Stimulated activated CD8-positive, alpha-beta memory T cell treated with anti-CD3 and anti-CD28 coated beads, Interleukin-12 subunit alpha, Interleukin-12 subunit beta, amount 100 ng/mL, for 24 hours (primary cell): ENCODE measurements around the gene NEK6.

Experiments used
- DNase-seq: peaks from one replicate; pipeline ENCODE4 v3.0.0-alpha.2; 2020; ENCODE audit errors: extremely low read depth

NEK6 gene

DNA sequence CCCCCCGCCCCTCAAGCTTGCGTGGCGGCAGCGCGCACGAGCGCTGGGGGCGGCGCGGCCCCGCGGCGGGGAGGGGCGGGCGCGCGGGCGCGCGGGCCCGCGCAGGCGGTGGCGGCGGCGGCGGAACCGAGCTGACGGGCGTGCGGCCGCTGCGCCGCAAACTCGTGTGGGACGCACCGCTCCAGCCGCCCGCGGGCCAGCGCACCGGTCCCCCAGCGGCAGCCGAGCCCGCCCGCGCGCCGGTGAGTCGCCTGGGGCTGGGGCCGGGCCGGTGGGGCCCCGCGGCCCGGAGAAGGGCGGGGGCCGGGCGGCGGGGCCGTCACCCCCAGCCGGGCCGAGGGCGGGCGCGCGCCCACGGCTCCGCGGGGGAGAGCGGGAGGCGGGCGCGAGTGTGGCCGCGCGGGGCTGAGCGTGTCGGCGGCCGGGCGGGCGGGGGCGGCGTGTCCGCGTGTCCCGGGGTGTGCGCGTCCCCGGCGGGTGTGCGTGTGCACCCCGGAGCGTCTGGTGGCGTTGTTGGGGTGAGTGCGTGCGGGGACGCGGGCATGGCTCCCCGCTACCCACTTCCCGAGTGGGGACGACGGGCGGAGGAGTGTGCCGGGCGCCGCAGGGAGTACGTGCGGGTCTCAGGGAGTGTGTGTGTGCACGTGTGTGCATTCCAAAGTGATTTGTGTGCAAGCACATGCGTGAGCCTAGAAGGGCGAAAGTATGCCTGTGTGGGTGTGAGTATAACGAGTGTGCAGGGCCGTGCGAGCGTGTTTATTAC lies at the start of gene NEK6:
Gene NEK6, plus strand, starts transcription at position 106 of the 763 bp plus-strand sequence. CDS start 44,016 bp downstream, outside the sequence.
- DNase-seq: no peak

DNA sequence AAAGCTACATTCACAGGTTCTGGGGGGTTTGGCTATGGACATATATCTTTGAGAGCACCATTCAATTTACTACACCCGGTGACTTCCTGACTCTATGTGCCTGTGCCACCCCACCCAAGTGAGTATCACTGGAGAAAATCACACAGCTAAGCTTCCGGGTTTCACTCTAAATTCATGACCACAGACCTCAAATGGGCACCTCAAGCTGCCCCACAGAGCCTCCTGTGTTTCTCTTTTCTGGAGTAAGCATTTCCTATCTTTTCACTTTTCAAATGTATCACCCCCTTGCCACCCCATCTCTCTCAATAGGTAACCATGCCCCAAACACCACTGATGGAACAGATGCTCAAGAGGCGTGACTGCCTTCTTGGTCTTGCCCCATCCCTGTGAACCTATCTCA lies 49.2 kb upstream of the NEK6 start:
- no peak for DNase-seq

DNA sequence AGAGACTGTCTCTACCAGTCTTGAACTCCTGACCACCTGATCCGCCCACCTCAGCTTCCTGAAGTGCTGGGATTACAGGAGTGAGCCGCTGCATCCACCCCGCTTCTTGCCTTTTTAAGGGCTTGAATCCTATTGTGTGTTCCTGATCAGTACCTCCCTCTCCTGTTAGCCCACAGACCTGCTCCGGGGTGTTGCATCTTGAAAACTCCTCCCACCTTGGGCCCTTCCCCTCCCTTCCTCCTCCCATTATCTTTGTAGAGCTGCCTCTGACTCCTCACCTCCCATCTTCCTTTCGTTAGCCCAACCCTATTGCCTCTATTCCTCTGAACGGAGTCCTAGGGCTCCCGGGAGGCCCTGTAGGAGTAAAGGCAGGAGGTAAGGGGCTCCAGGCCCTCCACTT lies 48.5 kb upstream of the NEK6 start:
- no peak for DNase-seq

DNA sequence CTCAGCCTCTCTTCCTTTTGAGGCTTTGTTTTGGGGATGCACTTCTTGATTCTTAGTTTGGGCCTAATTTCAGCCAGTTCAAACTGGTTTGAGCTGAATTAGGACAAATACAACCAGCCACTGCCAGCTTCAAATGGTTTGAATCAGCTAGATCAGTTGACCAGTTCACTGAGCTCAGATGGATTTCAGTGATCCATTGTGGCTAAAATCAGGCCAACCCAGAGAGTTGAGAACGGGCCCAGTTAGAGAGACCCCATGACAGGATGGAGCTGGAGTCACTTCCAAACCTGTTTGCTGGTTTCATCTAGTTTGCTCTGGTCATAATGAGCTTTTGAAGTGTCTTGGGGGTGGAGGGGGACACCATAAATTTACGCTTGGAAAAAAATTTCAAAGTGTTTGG lies 48.0 kb upstream of the NEK6 start:
- no peak for DNase-seq

DNA sequence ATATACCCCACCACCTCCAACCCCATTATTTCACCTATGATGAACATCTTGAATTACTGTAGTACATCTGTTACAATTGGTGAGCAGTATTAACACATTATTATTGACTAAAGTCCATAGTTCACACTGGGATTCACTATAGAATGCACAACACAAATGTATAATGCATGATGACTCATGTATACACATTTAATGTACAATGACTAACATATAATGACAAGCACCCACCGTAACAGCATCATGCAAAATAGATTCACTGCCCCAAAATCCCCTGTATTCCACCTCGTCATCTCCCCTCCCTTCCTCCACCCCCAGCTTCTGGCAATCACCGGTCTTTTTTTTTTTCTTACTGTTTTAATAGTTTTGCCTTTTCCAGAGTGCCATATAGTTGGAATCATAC lies 47.1 kb upstream of the NEK6 start:
- DNase-seq: no peak

DNA sequence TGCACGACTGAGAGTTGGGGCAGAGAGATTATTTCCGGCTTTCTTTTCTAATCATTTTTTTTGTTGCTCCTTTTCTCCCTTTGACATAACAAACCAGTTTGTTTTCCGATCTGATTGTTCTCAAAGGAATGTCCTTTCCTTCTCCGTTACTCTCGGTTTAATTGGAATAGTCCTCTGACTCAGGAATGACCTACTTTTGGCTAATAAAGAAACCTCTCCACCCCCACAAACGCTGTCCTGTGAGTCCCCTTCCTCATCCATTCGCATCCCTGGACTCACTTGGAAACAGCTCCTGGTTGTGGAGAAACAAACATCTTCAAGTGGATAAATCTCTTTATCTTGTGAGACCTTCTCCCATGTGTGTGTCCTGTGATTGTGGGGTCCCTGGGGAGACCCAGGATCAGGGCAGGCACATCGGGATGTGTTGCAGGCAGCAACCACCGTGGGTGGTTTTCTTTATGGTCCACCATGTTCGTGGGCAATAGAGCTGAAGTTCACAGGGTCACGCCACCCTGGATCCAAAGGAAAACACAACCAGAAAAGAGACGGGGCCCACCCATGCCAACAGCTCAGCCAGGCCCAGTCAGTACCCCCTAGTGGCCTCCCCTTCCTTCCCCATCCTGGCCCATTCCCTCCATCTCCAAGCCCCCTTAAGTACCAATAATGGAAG lies 45.2 kb upstream of the NEK6 start:
- no peak for DNase-seq

DNA sequence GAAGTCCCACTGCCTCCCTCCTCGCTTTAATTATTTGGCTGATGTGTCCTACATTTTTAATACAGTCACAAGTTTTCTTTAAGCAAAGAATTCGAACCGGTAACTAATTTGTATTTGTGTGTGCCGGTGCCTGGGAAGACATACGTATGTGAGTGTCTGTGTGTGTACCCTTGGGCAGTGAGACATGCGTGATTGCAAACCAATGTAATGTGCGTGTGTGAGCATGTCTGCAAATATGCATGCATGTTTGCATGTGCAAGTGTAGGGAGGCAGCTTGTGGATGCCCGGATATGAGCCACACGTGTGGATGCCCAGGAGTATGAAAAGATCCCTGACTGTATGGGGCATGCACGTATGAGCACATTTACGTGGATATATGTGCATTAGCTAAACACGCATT lies 44.4 kb upstream of the NEK6 start:
- no peak for DNase-seq

DNA sequence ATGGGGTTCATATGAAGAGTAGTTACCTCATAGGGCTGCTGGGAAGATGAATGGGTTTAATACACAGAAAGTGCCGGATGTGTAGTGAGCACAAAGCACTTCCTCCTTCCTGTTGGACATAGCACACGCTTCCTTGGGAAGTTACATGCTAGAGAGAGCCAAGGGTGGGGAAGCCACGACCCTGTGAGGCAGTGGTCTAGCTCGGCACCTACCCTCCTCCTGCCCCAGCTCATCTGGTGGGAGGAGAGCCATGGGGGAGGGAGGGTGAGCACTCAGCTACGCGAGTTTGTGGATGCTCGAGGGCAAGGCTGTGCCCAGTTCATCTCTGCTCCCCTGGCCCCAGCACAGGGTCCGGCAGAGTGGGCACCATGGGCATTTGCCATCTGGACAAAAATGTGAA lies 43.6 kb upstream of the NEK6 start:
- no peak for DNase-seq

DNA sequence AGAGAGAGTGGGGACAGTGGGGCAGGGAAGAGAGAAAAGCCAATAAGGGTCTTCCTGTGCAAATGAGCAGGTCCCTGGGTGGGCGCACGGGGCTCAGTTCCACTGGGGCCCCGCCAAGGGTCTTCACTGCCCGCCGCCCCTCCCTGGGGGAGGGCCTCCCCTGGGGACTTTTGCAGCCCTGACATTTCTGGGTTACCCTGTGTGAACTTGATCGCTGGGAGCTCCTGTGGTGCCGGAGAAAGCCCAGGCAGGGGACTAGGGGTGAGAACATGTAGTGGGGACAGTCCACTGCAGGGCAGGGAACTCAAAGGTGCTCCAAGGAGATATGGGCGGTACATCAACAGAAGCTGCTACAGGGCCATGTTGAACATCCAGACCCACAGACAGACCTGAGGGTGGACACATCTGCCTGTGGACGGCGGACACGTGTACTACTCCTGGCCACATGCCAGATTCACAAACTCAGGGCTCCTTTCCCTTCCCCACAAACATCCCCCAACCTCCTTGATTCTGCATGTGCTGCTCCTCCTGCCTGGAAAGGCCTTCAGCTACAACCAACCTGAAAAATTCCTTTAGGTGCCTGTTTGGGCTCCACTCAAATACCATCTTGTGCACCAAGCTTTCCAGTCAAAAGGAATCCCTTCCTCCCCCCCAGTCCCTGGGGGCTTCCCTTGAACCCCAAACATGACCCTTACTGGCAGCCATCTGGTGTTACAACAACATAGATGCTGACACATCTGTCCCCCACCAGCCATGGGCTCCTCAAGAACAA lies 43.0 kb upstream of the NEK6 start:
- DNase-seq: no peak

DNA sequence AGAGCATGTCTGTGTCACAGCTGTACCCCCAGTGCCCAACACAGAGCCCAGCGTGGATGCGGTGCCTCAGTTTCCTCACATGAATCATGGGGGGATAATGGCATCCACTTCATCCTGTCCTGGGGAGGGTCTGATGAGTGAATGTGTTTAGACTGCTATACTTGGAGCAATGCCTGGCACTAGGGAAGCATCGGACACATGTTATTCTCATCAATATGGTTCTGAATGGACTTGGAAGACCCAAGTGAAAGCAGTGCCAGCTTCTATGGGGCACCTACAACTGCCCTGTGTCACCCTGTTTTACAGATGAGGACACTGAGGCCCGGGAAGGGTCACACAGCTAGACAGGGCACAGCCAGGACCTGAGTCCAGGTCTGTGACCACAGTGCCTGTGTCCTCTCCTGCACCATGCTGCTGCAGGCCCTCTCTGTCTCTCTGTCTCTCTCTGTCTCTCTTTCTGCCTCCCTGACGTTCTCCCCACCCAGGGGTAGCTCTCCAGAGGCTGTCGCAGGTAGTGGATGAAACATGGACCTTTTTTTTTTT lies 42.3 kb upstream of the NEK6 start:
- DNase-seq: no peak

DNA sequence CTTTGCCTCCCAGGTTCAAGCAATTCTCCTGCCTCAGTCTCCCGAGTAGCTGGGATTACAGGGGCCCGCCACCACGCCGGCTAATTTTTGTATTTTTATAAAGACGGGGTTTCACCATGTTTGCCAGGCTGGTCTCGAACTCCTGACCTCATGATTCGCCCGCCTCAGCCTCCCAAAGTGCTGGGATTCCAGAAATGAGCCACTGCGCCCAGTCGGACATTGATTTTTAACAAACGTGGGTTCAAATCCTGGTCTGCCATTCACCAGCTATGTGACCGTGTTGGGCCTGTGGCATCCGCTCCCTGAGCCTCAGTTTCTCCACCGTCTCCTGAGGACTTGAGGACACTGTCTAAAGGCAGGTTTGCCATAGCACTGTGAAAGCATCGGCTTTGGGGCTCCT lies 41.8 kb upstream of the NEK6 start:
- DNase-seq: no peak

DNA sequence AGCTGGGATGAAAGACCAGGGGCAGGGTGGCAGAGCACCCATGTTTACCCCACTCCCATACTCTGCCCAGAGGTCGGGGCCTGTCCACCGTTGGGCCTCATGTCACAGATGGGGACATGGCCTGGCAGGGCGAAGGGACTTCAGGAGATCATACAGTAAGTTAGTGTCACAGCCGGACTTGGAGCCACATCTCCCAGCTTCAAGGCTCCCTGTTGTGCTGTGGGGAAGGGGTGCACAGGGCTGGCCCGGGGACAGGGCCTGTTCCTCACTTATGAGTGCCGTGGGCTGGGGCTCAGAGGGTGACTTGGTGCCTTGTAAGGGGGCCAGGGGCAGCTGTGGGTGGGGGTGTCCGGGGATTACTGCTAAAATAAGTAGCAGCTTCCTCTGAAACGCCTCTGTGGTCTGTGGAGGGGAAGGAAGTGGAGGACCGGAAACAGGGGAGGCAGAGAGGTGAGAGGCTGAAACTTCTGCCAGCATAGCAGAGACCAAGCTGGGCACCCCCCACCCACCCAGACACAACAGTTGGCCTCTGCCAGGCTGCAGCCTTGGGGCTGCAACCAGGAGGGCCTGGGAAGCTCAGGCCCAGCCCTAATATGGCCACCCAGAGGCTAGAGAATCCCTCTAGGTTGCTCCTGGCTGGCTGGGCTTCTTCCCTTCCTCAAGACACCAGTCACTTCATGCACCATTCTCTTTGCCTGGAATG lies 41.1 kb upstream of the NEK6 start:
- peak; percentile 30 for DNase-seq

DNA sequence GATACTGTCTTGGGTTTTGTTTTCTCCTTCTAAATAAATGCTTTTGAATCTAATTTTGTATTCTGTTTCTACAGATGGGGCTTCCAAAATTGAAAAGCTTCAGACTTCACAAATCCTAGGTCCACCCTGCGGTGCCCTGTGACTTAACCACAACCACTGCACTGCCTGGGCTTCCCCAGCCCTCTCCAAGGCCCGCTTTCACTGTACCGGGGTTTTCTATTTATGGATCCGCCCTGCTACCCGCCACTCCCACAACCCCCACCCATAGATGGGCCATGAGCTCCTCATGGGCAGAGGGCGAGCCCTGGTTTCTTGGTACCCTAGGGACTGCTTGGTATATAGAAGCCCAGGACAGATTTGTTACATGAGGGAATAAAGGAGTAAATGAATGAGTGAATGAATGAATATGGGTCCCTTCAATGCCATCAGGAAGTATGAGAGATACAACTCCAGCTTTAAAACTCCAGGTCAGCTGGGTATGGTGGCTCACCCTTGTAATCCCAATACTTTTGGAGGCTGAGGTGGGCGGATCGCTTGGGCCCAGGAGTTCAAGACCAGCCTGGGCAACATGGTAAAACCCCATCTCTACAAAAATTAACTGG lies 39.8 kb upstream of the NEK6 start:
- no peak for DNase-seq

DNA sequence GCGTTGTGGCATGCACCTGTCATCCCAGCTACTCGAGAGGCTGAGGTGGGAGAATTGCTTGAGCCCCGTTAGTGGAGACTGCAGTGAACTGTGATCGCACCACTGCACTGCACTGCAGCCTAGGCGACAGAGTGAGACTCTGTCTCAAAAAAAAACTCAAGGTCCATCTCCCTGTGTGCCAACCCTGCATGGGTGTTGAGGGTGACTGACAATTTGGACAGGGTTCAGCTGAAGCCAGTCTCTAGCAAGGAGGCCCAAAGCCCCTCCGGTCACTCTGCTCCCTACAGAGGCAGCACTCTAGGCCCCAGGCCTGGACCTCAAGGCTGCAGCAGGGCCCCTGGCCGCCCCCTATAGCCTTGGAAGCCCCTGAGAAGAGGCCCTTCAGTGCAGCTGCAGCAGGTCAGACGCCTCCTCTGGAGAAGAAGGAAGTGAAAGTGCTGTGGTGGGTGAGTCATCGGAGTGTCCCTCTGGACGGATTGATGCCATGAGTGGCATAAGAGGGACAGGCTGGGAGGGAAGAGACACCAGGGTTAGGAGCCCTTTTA lies 39.2 kb upstream of the NEK6 start:
- no peak for DNase-seq

DNA sequence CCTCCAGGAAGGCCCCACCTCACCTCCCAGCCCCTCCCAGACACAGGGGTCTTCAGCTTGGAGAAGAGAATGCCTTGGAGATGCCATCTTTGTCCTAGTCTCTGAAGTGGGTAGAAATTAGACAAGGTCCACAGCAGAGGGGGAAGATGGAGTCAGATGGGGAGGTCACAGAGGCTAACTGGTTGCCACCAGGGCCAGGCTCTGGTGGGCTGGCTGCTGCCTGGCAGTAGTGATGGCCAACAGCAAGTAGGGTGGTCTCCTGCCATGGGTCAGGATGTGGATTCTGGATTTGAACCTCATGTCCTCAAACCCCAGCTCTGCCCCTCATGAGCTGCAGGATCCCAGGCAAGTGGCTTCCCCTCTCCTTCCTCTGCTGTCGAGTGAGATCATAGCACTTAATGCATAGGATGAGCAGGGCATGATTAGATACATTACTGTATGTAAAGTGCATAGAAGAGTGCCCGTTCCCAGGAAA lies 38.7 kb upstream of the NEK6 start:
- DNase-seq: no peak

DNA sequence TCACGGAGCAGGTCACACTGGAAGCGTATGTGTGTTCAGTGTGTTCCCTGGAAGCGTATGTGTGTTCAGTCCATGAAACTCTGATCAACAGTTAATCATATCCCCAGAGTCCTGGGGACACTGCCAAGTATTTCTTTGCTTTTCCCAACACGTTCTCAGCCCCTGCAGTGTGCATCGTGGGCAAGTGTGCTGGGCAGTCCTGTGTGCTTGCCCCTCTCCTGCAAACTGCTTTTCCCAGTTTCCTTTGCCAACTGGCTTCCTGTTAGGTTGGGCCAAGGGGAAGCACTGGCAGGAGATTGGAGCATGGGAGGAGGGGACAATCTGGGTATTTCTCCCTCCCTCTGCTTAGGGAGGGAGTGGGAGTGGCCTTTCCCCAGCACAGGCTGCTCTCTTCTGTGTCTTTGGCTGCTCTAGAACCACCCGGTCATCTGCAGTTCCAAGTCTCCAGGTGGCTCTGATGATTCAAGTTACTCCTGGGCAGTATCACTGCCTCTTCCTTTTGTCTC lies 36.8 kb upstream of the NEK6 start:
- DNase-seq: no peak

DNA sequence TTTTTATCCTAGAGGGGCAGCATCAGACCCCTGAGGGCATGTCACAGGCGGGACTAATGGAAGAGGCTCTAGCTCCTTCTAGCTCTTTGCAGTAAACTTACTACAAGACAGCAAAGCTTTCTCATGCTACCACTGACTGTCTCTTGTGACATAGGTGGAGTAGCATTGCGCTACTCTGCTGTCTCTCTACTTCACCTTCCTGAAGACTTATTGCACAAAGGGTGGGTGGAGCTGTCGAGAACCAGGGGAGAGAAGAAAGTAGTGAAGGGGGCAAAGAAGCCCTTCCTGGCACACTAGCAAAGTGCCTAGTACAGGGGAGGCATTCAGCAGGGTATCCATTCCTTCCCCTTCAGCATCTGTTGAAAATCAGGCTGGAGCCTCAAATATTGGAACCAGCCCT lies 36.1 kb upstream of the NEK6 start:
- no peak for DNase-seq

DNA sequence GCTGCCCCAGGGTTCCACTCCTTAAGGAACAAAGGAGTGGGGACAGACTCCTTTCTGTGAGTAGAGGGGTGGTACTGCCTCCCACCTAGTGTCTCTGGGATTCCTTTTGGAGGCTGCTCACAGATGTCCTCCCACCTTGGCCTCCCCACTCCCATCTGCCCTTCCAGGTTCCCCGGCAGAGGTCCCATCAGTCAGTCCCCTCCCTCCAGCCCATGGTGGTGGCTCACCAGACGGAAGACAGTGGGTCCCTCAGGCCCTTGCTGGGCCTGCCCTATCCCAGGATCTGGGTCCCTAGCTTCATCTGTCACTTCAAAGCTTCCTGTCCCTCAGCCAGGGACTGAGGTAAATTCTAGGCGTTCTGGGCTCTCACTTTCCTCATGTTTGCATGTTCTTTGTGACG lies 35.6 kb upstream of the NEK6 start:
- no peak for DNase-seq

DNA sequence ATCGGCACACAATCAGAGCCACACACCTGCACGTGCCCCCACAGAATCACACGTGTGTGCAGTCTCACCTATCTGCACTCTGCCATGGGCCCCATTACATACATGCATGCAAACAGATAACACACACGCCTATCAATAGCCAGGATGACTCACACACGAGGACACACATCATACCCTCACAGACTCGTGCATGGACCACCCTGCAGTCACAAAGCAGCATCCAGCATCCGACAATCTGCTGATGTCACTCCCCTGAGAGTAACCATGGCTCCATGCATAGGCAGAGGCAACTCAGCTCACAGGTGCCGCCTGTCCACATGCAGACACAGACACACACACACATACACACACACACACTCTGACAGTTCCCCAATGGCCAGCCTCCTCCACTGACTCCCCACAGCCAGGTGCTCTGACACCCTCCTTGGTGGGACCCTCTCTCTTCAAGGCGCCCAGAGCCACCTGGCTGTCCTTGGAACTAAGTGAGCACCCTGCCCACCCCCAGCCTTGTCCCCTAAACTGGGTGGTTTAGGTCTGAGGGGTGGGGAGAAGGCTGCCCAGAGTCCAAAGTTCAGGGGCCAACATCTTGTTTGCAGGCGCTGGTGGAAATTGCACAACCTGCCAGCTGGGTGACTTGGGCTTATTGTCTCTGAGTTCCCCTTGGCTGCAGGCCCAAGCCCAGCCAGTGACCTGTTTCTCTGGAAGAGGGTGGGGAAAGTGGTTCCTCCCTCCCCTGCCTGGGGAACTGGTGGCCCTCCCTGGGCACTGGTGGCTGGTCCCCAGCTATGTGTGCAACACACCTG lies 34.6 kb upstream of the NEK6 start:
- DNase-seq: no peak

DNA sequence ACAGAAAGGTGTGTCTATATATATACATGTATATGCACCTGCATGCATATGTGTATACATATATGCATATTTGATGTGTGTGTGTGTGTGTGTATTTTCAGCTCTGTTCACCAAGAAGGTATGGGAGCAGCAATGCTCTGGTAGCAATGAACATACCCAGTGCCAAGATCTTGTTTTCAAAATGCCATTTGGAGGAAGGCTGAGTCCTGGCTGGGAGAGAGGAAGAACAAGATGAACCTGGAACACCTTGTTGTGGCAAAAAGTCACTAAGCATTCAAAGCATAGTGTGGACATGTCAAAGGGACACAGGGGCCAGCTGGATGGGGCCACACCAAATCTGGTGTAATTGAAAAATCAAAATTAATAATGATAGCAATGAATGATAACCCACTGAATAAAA lies 31.8 kb upstream of the NEK6 start:
- DNase-seq: no peak
